Mesenteric fat pad (tissue), 1 donor: ENCODE results near the gene PXDN. TPM values are rescaled to one million over a fixed set of nuclear protein-coding genes. Genes with fewer than 3 reads are reported as not detected.

ENCODE experiments used
- DNase-seq: peaks from one replicate; pipeline ENCODE4 v3.0.0-alpha.2; 2020; ENCODE audit warnings: low spot score
- total RNA-seq: library from RNA; stranded (reverse); fragmentation: NEBNext Ultra II Directional; extraction: Animal tissue kit (Norgen Biotek cat#: 25700); gene quantifications from one replicate; pipeline ENCODE4 v1.2.1, GENCODE V29; 2021
- donor health status: DM: yes; HTN: yes; CAD: no.

The PXDN gene
- total RNA-seq, 1 donor from 2014 or later, result 228 TPM

DNA sequence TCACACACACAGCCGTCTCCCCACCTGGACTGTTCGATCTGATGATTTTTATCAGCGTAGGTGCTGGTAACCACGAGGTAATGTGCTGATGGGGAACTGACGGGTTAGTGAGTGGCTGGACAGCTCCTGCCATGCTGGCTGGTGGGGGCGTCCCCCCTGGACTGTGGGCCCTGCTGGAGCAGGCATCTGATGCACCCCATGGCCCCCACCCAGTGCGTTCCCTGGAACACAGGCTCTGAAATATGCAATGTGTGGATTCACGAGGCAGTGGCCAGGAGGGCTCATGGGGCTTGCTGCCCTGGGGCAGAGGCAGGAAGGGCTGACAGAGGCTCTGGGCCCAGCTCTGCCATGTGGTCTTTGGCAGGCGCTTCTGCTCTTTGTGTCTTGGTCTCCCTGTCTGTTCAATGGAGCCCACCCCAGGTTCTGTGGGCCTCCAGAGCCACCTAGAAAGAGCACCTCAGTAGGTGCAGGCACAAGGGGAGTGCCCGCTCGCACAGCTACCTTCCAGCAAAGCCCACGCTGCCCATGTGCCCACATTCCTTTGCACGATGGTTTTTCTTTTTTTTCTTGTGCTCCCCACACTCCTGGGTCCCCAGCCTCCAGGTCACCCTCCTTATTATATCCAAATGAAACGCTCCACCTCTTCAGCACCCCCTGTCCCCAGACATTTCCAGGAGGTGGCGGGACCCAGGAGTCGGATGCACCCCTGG is 10.3 kb upstream of the PXDN start:
- peak; percentile 73 for DNase-seq

- peak; percentile 49 for DNase-seq
Observed at GRCh38 chr2:1754046-1754445, 9.7 kb upstream of the PXDN start.

GRCh38 chr2:1752751-1753150 is 8.4 kb upstream of the PXDN start:
- peak; percentile 79 for DNase-seq

DNA sequence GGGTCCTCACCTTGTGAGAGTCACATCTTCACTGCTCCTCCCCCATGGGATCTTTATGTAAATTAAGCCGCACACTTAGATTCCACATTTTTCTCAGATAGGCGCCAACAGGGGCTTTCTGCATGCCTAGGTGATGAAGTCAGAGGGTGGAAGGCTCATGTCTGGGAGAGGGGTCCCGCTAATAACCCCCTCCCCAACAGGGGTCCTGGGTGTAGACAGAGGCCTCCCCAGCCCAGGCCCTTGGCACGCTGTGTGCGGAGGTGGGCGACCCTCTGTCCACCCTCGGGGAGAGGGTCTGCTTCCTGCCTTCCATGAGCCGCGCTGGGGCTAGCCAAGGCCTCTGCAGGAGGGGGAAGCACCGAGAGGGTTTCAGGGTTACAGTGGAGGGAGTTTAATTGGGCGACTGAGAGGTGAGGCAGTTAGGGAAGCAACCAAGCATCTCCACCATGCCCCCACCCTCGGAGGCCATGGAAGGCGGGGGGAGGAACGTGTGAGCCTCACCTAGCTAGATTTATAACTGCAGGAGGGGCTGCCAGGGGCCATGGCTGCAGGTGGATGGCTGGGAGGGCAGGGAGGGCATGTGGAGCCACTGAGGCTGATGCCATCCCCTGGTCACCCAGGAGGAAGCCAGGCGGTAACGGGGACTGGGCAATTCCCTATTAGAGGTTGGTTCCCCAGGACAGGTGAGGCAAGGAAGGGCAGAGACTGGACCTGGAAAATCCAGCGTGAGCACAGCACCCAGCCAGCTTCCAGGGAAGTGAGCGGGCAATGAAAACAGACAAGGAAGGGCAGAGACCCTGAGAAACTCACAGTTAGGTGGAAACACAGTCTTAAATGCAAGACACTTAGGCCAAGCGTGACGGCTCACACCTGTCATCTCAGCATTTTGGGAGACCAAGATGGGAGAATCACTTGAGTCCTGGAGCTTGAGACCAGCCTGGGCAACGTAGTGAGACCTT is 7.7 kb upstream of the PXDN start:
- DNase-seq, result peak; percentile 82

DNA sequence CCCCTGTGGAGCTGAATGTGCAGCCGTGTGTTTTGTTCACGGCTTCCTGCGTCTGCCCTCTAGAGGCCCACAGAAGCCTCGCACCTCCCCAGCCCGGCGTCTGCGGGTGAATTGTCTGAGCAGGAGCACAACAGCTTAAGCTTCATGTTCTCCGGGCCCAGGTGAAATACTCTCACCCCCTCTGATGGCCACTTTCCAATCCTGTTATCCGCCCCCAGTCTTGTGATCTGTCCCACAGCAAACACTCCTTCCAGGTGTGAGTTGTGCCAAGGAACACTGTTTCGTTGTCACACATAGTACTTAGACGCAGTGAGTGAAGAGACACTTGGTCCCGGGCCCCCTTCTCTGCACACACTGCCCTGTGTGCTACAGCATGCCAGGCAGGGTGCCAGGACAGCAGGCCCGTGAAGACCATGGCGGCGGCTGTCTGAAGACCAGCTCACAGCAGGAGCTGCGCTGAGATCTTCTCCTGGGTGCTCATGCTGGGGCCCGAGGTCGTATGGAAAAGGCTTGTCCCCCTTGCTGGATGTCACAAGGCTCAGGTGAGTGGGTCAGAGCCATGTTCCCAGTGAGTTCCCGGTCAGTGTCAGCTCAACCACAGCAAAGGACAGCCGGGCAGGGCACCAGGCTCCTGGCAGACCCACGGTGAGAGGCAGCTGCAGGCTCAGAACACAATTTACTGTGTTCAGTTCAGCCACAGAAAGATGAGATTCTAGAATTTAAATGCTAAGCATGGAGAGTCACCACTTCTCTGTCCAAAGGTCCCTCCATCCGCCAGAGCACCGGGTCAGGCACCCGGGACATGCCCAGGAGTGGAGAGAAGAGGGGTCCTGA is 6.8 kb upstream of the PXDN start:
- peak; percentile 93 for DNase-seq

DNA sequence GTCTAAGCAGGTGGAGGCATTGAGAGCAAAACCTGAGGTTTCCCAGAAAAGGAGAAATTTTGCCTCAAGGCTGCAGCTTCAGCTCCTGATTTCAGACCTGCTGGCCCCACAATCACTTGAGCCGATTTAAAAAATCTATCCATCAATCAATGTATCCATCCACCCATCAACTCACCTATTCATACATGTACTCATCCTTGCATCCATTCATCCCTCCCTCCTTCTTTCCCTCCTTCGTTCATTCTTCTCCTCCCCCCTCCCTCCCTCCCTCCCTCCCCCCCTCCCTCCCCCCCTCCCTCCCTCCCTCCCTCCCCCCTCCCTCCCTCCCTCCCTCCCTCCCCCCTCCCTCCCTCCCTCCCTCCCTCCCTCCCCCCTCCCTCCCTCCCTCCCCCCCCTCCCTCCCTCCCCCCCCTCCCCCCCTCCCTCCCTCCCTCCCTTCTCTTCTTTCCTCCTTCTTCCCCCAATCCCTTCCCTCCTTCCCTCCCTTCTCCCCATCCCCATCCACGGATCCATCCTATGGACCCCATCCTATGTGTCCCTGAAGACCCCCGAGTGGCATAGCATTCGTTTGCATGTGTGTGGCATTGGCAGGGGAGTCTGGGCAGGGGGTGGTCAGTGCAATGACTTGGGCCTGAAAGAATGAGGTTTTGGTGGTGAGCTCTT is 6.1 kb upstream of the PXDN start:
- no peak for DNase-seq

- peak; percentile 77 for DNase-seq
Observed at GRCh38 chr2:1749489-1750119, 5.3 kb upstream of the PXDN start.

- DNase-seq, result peak; percentile 45
Observed at GRCh38 chr2:1748741-1749488, 4.6 kb upstream of the PXDN start.

GRCh38 chr2:1748176-1748740 is 3.9 kb upstream of the PXDN start:
- peak; percentile 67 for DNase-seq

- DNase-seq, result peak; percentile 75
Observed at GRCh38 chr2:1747065-1747941, 3.0 kb upstream of the PXDN start.

- peak; percentile 57 for DNase-seq
Observed at GRCh38 chr2:1746174-1747064, 2.1 kb upstream of the PXDN start.

DNA sequence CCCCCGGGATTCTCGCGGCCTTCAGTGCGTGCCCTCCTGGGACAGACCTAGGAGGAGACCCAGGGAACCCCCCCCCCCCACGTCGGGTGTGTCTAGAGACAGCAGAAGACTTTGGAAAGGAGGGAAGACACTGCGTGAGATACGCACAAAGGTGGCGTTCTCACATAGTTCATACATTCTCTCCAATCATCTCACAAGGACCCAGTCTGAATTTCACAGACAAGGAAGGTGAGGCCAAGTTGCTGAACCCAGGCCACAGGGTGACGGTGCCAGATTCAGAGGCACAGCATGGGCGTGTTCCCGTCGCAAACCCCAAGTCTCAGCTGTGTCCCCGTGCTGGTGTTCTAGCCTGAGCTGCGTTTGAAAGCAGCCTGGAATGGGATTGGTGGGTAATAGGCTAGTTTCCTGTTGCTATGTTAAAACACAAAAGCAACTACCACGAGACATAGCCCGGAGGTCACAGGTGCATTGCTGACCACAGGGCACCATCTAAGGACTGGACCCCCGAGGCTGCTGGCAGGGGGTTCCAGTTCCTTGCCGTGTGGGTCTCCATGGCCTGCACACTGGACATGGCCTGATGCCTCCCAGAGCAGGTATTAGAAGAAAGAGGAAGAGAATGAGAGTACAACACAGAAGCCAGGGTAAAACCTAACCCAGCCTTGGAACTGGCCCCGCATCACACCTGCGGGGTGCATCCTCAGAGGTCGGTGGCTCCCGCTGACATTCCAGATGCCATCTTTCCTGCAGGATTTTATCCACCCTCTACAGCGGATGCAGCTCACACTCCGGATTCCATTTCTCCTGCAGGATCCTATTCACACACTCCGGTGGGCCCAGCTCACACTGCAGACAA is 1.1 kb upstream of the PXDN start:
- peak; percentile 67 for DNase-seq

DNA sequence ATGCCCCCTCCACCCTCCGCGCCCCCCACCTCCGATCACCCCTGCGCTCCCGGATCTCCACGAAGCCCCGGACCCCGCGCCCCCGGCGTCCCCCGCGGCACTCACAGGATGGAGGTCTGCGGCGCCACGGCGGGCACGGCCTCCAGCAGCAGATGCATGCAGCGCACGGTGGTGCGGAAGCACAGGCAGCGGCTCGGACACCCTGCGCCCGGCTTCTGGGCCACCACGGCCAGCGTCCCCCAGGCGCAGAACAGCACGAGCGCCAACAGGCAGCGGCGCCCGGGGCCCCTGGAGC is 217 bp downstream of the PXDN start:
- DNase-seq, result peak; percentile 85

DNA sequence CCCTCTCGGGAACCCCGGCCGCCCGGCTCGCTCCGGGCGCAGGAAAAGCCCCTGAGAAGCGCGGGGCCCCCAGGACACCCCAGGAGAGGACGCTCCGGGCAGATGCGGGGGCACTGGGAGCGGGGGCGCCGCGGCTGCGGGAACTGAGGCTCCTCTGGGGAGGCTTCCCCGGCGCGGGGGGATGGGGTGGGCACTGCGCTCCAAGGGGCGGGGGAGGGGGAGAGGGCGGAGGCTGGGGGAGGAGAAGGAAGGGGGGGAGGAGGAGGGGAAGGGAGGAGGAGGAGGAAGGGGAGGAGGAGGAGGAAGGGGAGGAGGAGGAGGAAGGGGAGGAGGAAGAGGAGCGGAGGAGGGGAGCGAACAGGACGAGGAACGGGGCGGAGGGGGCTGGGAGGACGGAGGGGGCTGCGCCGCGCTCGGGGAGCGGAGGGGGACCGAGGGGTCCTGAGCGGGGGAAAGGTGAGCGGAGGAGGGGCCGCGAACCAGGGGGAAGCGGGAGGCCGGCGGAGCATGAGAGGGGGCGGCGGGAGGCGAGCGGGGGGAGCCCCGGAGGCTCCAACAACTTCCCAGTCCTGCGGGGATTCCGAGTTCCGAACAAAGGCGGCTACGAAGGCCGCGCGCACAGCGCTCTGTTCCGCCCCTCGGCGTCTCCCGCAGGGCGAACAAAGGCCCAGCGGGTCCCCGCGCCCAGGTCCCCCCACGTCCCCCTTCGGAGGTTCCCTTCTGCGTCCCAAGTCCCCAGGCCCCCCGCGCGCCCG is 742 bp downstream of the PXDN start:
- DNase-seq, result peak; percentile 87

- DNase-seq, result peak; percentile 91
Observed at GRCh38 chr2:1742681-1743395, 1.5 kb downstream of the PXDN start.
